Activated CD4-positive, alpha-beta T cell treated with anti-CD3 and anti-CD28 coated beads for 36 hours (primary cell): ENCODE data around the gene MYCT1. TPM values are rescaled to one million over a fixed set of nuclear protein-coding genes. Genes with fewer than 3 reads are reported as not detected.
"Not testable (repeated sequence)": the region's sequence is repeated elsewhere in the genome, so short reads cannot be mapped to it uniquely, and the experiment has no call there.

Experiments used
- ATAC-seq: fragments of 200-7000 bp; cut with Tn5 transposase; one replicate; pipeline ENCODE4 v1.10.0; 2021; ENCODE audit warnings: mild to moderate bottlenecking, moderate library complexity
- CTCF ChIA-PET: fragments of 350-600 bp; sonication (Branson Sonifier 250); formaldehyde crosslinking; loops from one replicate; lab custom pipeline; 2021; ENCODE audit warnings: antibody characterized with exemption; lab: Charles Lee
- POLR2A ChIA-PET: fragments of 350-600 bp; sonication (Branson Sonifier 250); formaldehyde crosslinking; loops from one replicate; lab custom pipeline; 2021; ENCODE audit warnings: antibody characterized with exemption, inconsistent platforms; lab: Charles Lee
- DNase-seq: peaks from one replicate; pipeline ENCODE4 v3.0.0-alpha.2; 2020
- H3K27ac Mint-ChIP-seq: one replicate; pipeline ENCODE4 v1.8.0; 2021; ENCODE audit warnings: mixed read lengths
- H3K27me3 Mint-ChIP-seq: one replicate; pipeline ENCODE4 v1.8.0; 2021; ENCODE audit warnings: mixed read lengths
- H3K36me3 Mint-ChIP-seq: one replicate; pipeline ENCODE4 v1.8.0; 2021; ENCODE audit warnings: low read depth, mixed read lengths
- H3K4me1 Mint-ChIP-seq: one replicate; pipeline ENCODE4 v1.8.0; 2021; ENCODE audit warnings: mixed read lengths
- H3K4me3 Mint-ChIP-seq: one replicate; pipeline ENCODE4 v1.8.0; 2021; ENCODE audit warnings: mild to moderate bottlenecking, moderate library complexity, mixed read lengths
- H3K9me3 Mint-ChIP-seq: one replicate; pipeline ENCODE4 v1.8.0; 2021; ENCODE audit warnings: low read depth, mixed read lengths
- intact Hi-C, 2 experiments: fragments of 100-400 bp; cut with DNase I in 1 of 2; cut with micrococcal nuclease in 1 of 2; formaldehyde crosslinking; loops; one replicate each; pipeline versions ENCODE4 v1.14.2 to v1.15.1; 2022 to 2024; cut with DNase I, micrococcal nuclease
- total RNA-seq, 2 experiments: library from RNA; stranded (reverse); gene quantifications; one replicate each; pipeline ENCODE4 v1.2.3, GENCODE V29; 2021

The MYCT1 gene
- total RNA-seq, 2 experiments from 2014 or later, result not detected

DNA sequence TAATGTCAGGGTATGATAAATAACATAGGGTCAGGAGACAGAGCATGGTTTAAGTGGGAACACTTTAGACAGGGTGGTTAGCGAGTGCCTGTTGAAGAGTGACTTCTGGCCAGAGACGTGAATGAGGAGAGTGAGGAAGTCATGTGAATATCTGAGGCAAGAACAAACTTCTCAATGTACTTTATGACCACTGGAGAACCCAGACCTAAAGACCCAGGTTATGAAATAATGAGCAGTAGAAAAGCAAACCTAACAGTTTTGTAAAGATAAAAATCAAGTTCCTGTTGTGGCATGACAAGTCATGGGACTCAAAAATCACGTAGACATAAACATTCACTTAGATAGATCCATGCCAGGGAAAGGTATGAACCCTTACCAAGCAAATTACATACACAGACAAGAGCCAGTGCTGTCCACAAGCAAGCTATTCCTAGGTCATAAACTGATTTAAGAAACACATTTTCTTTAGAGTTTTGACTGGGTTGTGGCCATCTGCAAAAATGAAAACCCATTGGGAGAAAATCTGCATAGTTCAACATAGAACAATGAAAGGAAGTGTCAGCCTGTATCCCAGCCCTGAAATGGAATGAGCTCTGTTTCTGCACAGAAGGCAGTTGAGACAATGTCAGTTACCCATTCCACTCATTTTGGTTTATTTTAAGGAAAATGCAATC is 2.2 kb upstream of the MYCT1 start:
- ATAC-seq (no peak), DNase-seq (no peak)
- Mint-ChIP-seq H3K4me3 (no peak overlapping the region), H3K9me3 (no peaks in the 10 kb centered on the region), H3K27ac (no peak overlapping the region), H3K36me3 (no peaks in the 10 kb centered on the region), H3K27me3 (peaks cover 14% of the 10 kb centered on the region), H3K4me1 (no peaks in the 10 kb centered on the region)
- ChIA-PET CTCF (no interaction called here), POLR2A (no interaction called here)
- intact Hi-C loops, result no loop called here

DNA sequence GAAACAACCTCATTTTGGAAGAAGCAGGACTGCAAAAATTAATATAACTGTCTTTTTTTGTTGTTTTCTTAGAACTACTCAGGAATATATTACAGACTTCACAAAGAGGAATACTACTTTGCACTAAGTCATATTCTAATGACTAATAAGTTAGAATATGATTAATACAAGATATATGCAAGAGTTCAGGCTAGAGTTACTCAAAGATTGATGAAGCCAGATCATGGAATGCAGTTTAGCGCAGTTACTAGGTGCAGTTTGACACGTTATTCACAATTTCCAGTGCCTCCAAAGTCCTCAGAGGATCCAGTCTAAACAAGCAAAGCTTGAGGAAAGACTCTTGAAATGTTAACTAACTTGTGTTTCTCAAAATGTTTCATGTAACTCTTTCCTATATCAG is 1.2 kb upstream of the MYCT1 start:
- POLR2A ChIA-PET, result no interaction called here
- Mint-ChIP-seq H3K27ac (no peak overlapping the region), H3K27me3 (peaks cover 18% of the 10 kb centered on the region), H3K9me3 (no peaks in the 10 kb centered on the region), H3K4me3 (no peak overlapping the region), H3K4me1 (no peaks in the 10 kb centered on the region), H3K36me3 (no peaks in the 10 kb centered on the region)
- intact Hi-C loops, result no loop called here
- CTCF ChIA-PET, result no interaction called here
- ATAC-seq (no peak), DNase-seq (no peak)

DNA sequence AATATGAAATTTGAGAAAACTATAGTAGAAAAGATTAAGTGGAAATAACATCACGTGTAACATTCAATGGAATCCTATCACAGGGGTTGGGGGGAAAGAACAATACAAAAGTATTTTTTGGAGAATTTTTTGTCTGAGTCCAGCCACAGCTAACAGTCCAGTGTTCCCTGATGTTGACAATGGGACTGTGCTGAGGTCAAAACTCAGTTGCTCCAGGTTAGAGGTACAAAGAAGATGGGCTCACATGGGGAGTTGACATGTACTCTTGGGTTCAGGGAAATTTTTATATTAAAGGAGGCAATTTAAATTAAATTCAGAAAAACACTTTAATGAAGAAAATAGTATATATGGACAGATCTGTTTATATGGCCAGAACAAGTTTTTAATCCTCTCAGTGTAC is 995 bp downstream of the MYCT1 start:
- no peaks in the 10 kb centered on the region for H3K4me1 Mint-ChIP-seq
- intact Hi-C loops, result no loop called here
- H3K4me3 Mint-ChIP-seq, result no peak overlapping the region
- ChIA-PET POLR2A (no interaction called here), CTCF (interaction anchor here (0.6 kb wide), 1 partner anchor 56 kb away, joined by 3 read pairs; no protein-coding TSS in a partner anchor)
- H3K9me3 Mint-ChIP-seq, result no peaks in the 10 kb centered on the region
- H3K27ac Mint-ChIP-seq, result no peak overlapping the region
- ATAC-seq (no peak), DNase-seq (no peak)
- peaks cover 21% of the 10 kb centered on the region for H3K27me3 Mint-ChIP-seq
- no peaks in the 10 kb centered on the region for H3K36me3 Mint-ChIP-seq

DNA sequence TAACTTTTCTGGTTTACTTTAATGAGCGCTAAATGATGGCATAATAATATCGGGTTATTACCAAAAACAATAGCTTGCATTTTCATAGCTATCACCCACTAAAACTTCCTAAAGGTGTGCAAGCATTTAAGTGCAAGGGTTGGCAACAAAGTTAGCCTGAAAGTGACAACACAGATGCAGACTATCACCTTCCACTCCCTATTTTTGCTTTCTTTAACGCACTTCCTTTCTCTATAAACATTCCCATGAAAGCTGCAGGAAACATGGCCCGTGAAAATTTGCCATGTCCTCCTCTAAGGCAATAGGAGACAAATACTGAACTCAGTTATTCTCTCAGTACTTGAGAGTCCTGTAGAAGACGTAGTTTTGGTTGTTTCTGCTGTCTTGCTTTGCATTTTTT is 2.7 kb downstream of the MYCT1 start:
- POLR2A ChIA-PET, result no interaction called here
- Mint-ChIP-seq H3K27ac (no peak overlapping the region), H3K4me3 (no peak overlapping the region), H3K27me3 (peaks cover 21% of the 10 kb centered on the region), H3K9me3 (no peaks in the 10 kb centered on the region), H3K36me3 (no peaks in the 10 kb centered on the region), H3K4me1 (no peaks in the 10 kb centered on the region)
- ATAC-seq (no peak), DNase-seq (no peak)
- CTCF ChIA-PET, result interaction anchor here (0.5 to 1.4 kb wide), 2 partner anchors 148 to 200 kb away, joined by 3 read pairs; no protein-coding TSS in a partner anchor
- intact Hi-C loops, result no loop called here

DNA sequence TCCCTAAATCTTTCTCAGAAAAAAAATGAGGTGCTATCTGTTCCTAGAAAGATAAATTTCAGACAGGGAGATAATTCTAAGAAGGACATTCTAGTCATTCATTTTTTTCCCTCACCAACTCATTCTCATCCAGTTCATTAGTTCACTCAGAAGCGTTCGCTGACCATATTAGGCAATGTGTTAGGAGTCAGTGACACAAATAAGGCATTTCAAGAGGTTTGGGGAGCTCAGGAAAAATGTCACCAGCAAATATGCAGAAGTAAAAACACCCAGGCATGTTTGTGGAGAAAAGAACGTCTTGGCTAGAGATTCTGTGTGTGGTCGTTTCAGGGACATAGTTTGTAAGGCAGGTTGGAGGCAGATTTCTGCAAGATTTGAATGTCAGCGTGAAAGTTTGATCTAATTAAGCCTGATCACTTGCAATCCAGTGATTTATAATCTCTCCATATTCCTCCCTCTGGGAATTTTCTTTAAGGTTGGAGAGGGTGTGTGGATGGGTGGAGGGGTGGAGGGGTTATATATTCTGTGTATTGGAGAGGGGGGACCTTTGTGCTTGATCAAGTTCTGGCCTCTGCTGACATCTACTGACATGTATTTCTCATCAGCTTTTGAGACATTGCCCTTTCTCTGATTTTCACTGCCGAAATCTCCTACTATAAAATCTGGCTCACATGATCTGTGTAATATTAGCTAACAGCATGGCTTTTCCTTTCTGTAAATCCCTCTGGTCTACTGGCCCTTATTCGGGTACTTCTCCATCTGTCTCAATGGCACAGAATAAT is 3.6 kb downstream of the MYCT1 start:
- ChIA-PET CTCF (interaction anchor here (1.4 kb wide), 1 partner anchor 149 kb away, joined by 3 read pairs; no protein-coding TSS in a partner anchor), POLR2A (no interaction called here)
- DNase-seq (no peak), ATAC-seq (no peak)
- no peaks in the 10 kb centered on the region for H3K36me3 Mint-ChIP-seq
- no peaks in the 10 kb centered on the region for H3K4me1 Mint-ChIP-seq
- intact Hi-C loops, result no loop called here
- no peaks in the 10 kb centered on the region for H3K9me3 Mint-ChIP-seq
- no peak overlapping the region for H3K27ac Mint-ChIP-seq
- peaks cover 20% of the 10 kb centered on the region for H3K27me3 Mint-ChIP-seq
- H3K4me3 Mint-ChIP-seq, result no peak overlapping the region

DNA sequence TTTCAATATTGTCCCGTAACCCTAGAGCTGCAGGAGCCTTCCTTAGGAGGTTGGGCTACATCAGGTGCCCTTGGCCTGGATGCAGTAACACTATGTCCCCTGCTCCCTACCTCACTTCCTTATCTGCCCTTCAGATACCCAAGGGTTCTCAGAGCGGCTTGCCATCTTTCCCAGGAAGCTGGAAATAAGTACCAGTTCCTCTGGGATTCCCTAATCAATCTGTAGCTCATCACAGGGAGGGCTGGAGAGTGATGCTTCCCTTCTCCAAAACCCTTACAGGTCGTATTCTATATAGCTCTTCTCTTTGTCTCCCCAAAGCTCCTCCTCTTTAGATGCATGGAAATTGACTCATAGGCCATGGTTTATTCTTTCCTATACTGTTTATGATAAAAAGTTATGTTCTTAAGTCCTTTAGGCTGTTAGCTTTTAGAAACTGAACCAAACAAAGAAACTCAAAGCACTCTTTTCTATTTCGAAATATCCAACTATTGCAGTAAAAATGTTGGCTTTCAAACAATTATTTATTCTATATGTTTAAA is 4.2 kb downstream of the MYCT1 start:
- CTCF ChIA-PET, result no interaction called here
- no peak overlapping the region for H3K4me3 Mint-ChIP-seq
- DNase-seq (no peak), ATAC-seq (no peak)
- no peak overlapping the region for H3K27ac Mint-ChIP-seq
- H3K27me3 Mint-ChIP-seq, result peaks cover 18% of the 10 kb centered on the region
- no peaks in the 10 kb centered on the region for H3K36me3 Mint-ChIP-seq
- no peaks in the 10 kb centered on the region for H3K9me3 Mint-ChIP-seq
- POLR2A ChIA-PET, result no interaction called here
- intact Hi-C loops, result no loop called here
- H3K4me1 Mint-ChIP-seq, result no peaks in the 10 kb centered on the region

DNA sequence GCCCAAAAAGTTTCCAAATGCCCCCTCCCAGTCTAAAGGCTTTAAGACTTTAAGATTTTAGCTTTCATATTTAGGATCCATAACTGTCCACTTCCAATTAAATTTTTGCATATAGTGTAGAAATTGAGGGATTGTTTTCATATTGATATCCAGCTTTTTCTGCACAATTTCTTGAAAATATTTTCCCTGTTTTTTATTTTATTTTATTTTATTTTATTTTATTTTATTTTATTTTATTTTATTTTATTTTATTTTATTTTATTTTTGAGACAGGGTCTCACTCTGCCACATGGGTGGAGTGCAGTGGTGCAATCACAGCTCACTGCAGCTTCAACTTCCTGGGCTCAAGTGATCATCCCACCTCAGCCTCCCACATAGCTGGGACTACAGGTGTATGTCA is 6.1 kb downstream of the MYCT1 start:
- H3K4me1 Mint-ChIP-seq, H3K9me3 Mint-ChIP-seq, ATAC-seq, intact Hi-C loops, H3K27ac Mint-ChIP-seq, H3K4me3 Mint-ChIP-seq, CTCF ChIA-PET, POLR2A ChIA-PET, H3K36me3 Mint-ChIP-seq, DNase-seq: not testable (repeated sequence)
- peaks cover 14% of the 10 kb centered on the region for H3K27me3 Mint-ChIP-seq

DNA sequence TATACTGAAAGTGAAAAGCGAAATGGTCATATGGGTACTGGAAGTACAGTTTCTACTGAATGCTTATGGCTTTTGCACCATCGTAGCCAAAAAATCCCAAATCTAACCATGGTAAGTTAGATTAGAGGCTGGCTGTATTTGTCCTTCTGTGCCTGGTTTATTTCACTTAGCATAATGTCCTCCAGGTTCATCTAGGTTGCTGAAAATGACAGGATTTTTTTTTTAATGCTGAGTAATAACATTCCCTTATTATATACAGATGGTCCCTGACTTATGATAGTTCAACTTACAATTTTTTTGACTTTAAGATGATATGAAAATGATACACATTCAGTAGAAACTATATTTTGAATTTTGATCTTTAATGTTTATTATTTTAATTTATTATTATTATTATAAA is 7.6 kb downstream of the MYCT1 start:
- ATAC-seq, result no peak
- Mint-ChIP-seq H3K9me3 (peaks cover 4% of the 10 kb centered on the region), H3K4me1 (no peaks in the 10 kb centered on the region), H3K27me3 (peaks cover 14% of the 10 kb centered on the region), H3K36me3 (no peaks in the 10 kb centered on the region), H3K4me3 (no peak overlapping the region), H3K27ac (no peak overlapping the region)
- POLR2A ChIA-PET, result no interaction called here
- intact Hi-C loops, result no loop called here
- no peak for DNase-seq
- CTCF ChIA-PET, result no interaction called here

DNA sequence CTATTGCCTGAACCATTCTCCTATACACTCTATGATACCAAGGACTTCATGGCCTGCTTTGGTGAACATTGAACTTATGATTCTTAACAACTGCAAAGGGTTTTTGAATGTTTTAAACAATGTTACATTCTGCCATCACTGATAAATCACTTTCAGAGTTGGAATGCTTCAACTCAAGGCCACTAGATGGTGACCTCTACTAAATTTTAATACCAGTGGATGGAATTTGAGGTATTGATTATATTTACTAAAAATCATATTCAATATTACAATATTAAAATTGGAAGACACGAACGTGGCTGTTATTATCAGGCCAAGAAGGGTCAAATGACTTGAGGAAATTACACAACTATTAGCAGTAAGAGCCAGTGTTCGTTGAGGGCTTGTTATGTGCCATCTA is 18.6 kb downstream of the MYCT1 start:
- Mint-ChIP-seq H3K27ac (no peak overlapping the region), H3K36me3 (no peaks in the 10 kb centered on the region), H3K27me3 (peaks cover 1% of the 10 kb centered on the region), H3K4me1 (no peaks in the 10 kb centered on the region), H3K9me3 (peaks cover 7% of the 10 kb centered on the region), H3K4me3 (no peak overlapping the region)
- ATAC-seq (no peak), DNase-seq (no peak)
- ChIA-PET CTCF (no interaction called here), POLR2A (no interaction called here)
- intact Hi-C loops, result no loop called here

DNA sequence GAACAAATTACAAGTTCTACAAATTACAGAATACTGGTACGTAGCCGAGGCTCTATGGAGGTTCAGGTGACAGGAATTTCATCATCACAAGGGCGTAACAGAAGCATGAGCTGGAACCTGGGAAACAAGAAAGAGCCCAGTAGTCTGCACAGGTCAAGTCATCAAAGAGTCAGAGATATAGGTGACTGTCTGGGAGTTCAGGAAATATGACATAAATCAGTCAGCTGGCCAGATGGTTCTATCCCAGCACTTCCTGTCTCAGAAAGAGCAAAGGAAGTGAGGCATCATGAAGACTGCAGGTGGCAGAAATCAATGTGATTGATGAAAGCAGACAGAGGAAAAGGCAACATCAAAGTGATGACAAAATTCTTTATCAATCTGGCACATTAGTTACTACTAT is 23.3 kb downstream of the MYCT1 start:
- no peak overlapping the region for H3K27ac Mint-ChIP-seq

DNA sequence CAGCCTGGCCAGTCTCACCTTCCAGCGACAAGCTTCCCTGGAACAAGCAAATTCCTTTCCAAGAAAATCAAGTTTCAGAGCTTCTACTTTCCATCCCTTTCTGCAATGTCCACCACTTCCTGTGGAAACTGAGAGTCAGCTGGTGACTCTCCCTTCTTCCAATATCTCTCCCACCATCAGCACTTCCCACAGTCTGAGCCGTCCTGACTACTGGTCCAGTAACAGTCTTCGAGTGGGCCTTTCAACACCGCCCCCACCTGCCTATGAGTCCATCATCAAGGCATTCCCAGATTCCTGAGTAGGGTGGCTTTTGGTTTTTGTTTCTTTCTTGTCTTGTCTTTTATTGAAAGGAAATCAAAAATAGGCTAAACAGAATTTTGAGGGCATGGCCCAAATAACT is 24.3 kb downstream of the MYCT1 start:
- H3K4me1 Mint-ChIP-seq, result no peaks in the 10 kb centered on the region
- CTCF ChIA-PET, result no interaction called here
- no peaks in the 10 kb centered on the region for H3K36me3 Mint-ChIP-seq
- H3K27ac Mint-ChIP-seq, result no peak overlapping the region
- no peaks in the 10 kb centered on the region for H3K9me3 Mint-ChIP-seq
- DNase-seq (no peak), ATAC-seq (no peak)
- intact Hi-C loops, result no loop called here
- POLR2A ChIA-PET, result no interaction called here
- no peak overlapping the region for H3K4me3 Mint-ChIP-seq
- peaks cover 5% of the 10 kb centered on the region for H3K27me3 Mint-ChIP-seq

More for the DNA sequence above, 23.3 kb downstream of the MYCT1 start:
- Mint-ChIP-seq H3K4me1 (no peaks in the 10 kb centered on the region), H3K4me3 (no peak overlapping the region), H3K27me3 (peaks cover 5% of the 10 kb centered on the region), H3K9me3 (no peaks in the 10 kb centered on the region), H3K36me3 (no peaks in the 10 kb centered on the region)
- ATAC-seq (no peak), DNase-seq (no peak)
- POLR2A ChIA-PET, result no interaction called here
- CTCF ChIA-PET, result interaction anchor here (0.6 kb wide), 1 partner anchor 761 kb away, joined by 3 read pairs; no protein-coding TSS in a partner anchor
- intact Hi-C loops, result no loop called here

DNA sequence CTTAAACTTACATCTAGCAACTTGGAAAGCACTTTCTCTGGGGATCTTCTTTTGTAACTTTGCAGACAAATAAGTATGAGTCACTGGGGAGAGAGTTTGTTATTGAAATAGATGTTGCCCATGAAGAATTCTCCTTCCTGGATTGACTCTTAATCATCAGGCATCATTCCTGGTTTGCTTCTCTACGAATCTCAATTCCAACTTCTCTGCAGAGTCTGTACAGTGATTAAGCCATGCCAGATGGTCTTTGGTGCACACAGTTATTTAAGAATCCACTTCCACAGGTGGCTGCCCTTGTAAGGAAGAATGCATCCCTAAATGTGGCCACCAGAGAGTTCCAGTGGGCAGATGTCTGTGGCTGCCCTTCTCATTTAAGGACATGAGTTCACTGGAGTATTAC is 25.7 kb downstream of the MYCT1 start:
- Mint-ChIP-seq H3K36me3 (no peaks in the 10 kb centered on the region), H3K27ac (no peak overlapping the region), H3K9me3 (no peaks in the 10 kb centered on the region), H3K4me1 (no peaks in the 10 kb centered on the region), H3K27me3 (peaks cover 3% of the 10 kb centered on the region), H3K4me3 (no peak overlapping the region)
- DNase-seq (no peak), ATAC-seq (no peak)
- intact Hi-C loops, result no loop called here
- ChIA-PET POLR2A (no interaction called here), CTCF (interaction anchor here (0.7 kb wide), 1 partner anchor 14 kb away, joined by 3 read pairs; no protein-coding TSS in a partner anchor)
